ENCODE results near the gene MIA.
"Not testable (repeated sequence)": the region's sequence is repeated elsewhere in the genome, so short reads cannot be mapped to it uniquely, and the experiment has no call there.

The MIA gene

GRCh38 chr19:40774916-40775631 is at the start of gene MIA:
Gene MIA, plus strand, starts transcription at chr19:40775521. Its CDS starts 22 bp downstream, at chr19:40775543.
- peaks cover 10 to 24% (median 18%) of the 10 kb centered on the region in 11 experiments; a peak in 21 of 22 replicates for H3K36me3 ChIP-seq
- H3K9ac ChIP-seq, result no peak within 1 kb of the TSS
- no peak within 1 kb of the TSS for H3K27ac ChIP-seq
- H4K20me1 ChIP-seq, result peaks cover 0 to 13% (median 7%) of the 10 kb centered on the region in 11 experiments; a peak in 8 of 22 replicates
- H3K4me3 ChIP-seq, result no peak within 1 kb of the TSS
- H3K27me3 ChIP-seq, result no peaks in the 10 kb centered on the region
- peaks cover 4 to 20% (median 12%) of the 10 kb centered on the region in 11 experiments; a peak in 18 of 22 replicates for H3K9me3 ChIP-seq (replicated peaks in 1 of 11)
- peaks cover 42 to 51% (median 48%) of the 10 kb centered on the region in 10 experiments for H3K4me1 ChIP-seq
- peak within 1 kb of the TSS; percentile 69 to 96 (median 87) for H3K4me2 ChIP-seq
- no peak for TF ChIP-seq Cebpa-rat (IDR thresholded peaks at IDR 0.05)

GRCh38 chr19:40726279-40726678 is 49.0 kb upstream of the MIA start:
- H3K27ac ChIP-seq, result no peak overlapping the region
- TF ChIP-seq Cebpa-rat (IDR thresholded peaks at IDR 0.05), result no peak
- H3K9me3 ChIP-seq (replicated peaks in 1 of 11), result peaks cover 0 to 10% (median 0%) of the 10 kb centered on the region in 11 experiments; a peak in 2 of 22 replicates
- H3K4me2 ChIP-seq, result no peak overlapping the region
- no peak overlapping the region for H3K9ac ChIP-seq
- no peak overlapping the region for H3K4me3 ChIP-seq
- H3K36me3 ChIP-seq, result peaks cover 43 to 93% (median 74%) of the 10 kb centered on the region in 11 experiments
- peaks cover 0 to 13% (median under 1%) of the 10 kb centered on the region in 10 experiments; a peak in 7 of 20 replicates for H3K4me1 ChIP-seq
- H4K20me1 ChIP-seq, result peaks cover 0 to 12% (median 0%) of the 10 kb centered on the region in 11 experiments; a peak in 5 of 22 replicates
- H3K27me3 ChIP-seq, result no peaks in the 10 kb centered on the region

GRCh38 chr19:40730065-40730464 is 45.3 kb upstream of the MIA start:
- not testable (repeated sequence) for H3K4me3 ChIP-seq, H3K27me3 ChIP-seq, H3K4me2 ChIP-seq, H3K27ac ChIP-seq, H4K20me1 ChIP-seq, H3K9ac ChIP-seq, H3K4me1 ChIP-seq
- H3K36me3 ChIP-seq, result peaks cover 75 to 100% (median 95%) of the 10 kb centered on the region in 11 experiments
- H3K9me3 ChIP-seq (replicated peaks in 1 of 11), result peaks cover 0 to 10% (median 0%) of the 10 kb centered on the region in 11 experiments; a peak in 2 of 22 replicates

- not testable (repeated sequence) for H3K27ac ChIP-seq; H3K9ac ChIP-seq; H4K20me1 ChIP-seq; H3K4me1 ChIP-seq; H3K4me2 ChIP-seq; H3K27me3 ChIP-seq; H3K9me3 ChIP-seq (replicated peaks in 1 of 11); H3K4me3 ChIP-seq
- H3K36me3 ChIP-seq, result peaks cover 82 to 100% (median 97%) of the 10 kb centered on the region in 11 experiments
Observed at GRCh38 chr19:40732304-40732703, 43.0 kb upstream of the MIA start.

- H3K4me3 ChIP-seq, result no peak overlapping the region
- H3K9ac ChIP-seq, result no peak overlapping the region
- H3K27me3 ChIP-seq, result no peaks in the 10 kb centered on the region
- TF ChIP-seq Cebpa-rat (IDR thresholded peaks at IDR 0.05), result no peak
- no peak overlapping the region for H3K4me2 ChIP-seq
- peaks cover 81 to 98% (median 94%) of the 10 kb centered on the region in 11 experiments for H3K36me3 ChIP-seq
- no peaks in the 10 kb centered on the region for H3K9me3 ChIP-seq (replicated peaks in 1 of 11)
- no peak overlapping the region for H3K27ac ChIP-seq
- no peaks in the 10 kb centered on the region for H3K4me1 ChIP-seq
- peaks cover 0 to 6% (median 0%) of the 10 kb centered on the region in 11 experiments; a peak in 1 of 22 replicates for H4K20me1 ChIP-seq
Observed at GRCh38 chr19:40733149-40733548, 42.2 kb upstream of the MIA start.

GRCh38 chr19:40735013-40735771 is 40.1 kb upstream of the MIA start:
- Histone ChIP-seq H3K4me3 (no peak overlapping the region), H3K27ac (no peak overlapping the region), H3K9me3 (replicated peaks in 1 of 11) (no peaks in the 10 kb centered on the region), H4K20me1 (peaks cover 0 to 6% (median 0%) of the 10 kb centered on the region in 11 experiments; a peak in 2 of 22 replicates), H3K27me3 (no peaks in the 10 kb centered on the region), H3K36me3 (peaks cover 71 to 98% (median 88%) of the 10 kb centered on the region in 11 experiments), H3K9ac (no peak overlapping the region), H3K4me2 (no peak overlapping the region), H3K4me1 (peaks cover 0 to 13% (median 10%) of the 10 kb centered on the region in 10 experiments; a peak in 11 of 20 replicates)
- TF ChIP-seq Cebpa-rat (IDR thresholded peaks at IDR 0.05), result no peak

- no peak overlapping the region for H3K4me2 ChIP-seq
- no peak overlapping the region for H3K4me3 ChIP-seq
- no peak for TF ChIP-seq Cebpa-rat (IDR thresholded peaks at IDR 0.05)
- peaks cover 0 to 6% (median 0%) of the 10 kb centered on the region in 11 experiments; a peak in 2 of 22 replicates for H4K20me1 ChIP-seq
- peaks cover 0 to 14% (median 11%) of the 10 kb centered on the region in 10 experiments; a peak in 13 of 20 replicates for H3K4me1 ChIP-seq
- no peak overlapping the region for H3K9ac ChIP-seq
- no peaks in the 10 kb centered on the region for H3K9me3 ChIP-seq (replicated peaks in 1 of 11)
- H3K27me3 ChIP-seq, result no peaks in the 10 kb centered on the region
- H3K27ac ChIP-seq, result no peak overlapping the region
- H3K36me3 ChIP-seq, result peaks cover 57 to 91% (median 74%) of the 10 kb centered on the region in 11 experiments
Observed at GRCh38 chr19:40736661-40737060, 38.7 kb upstream of the MIA start.

- Histone ChIP-seq H3K27ac (no peak overlapping the region), H3K27me3 (no peaks in the 10 kb centered on the region), H3K9me3 (replicated peaks in 1 of 11) (no peaks in the 10 kb centered on the region), H4K20me1 (peaks cover 0 to 6% (median 0%) of the 10 kb centered on the region in 11 experiments; a peak in 2 of 22 replicates), H3K36me3 (peaks cover 52 to 86% (median 69%) of the 10 kb centered on the region in 11 experiments), H3K4me1 (peaks cover 0 to 14% (median 11%) of the 10 kb centered on the region in 10 experiments; a peak in 13 of 20 replicates), H3K4me2 (no peak overlapping the region), H3K4me3 (no peak overlapping the region), H3K9ac (no peak overlapping the region)
- no peak for TF ChIP-seq Cebpa-rat (IDR thresholded peaks at IDR 0.05)
Observed at GRCh38 chr19:40737102-40737644, 38.1 kb upstream of the MIA start.
